HG03469 (cell line): ENCODE results near the gene FAM149B1.
"Not testable (repeated sequence)": the region's sequence is repeated elsewhere in the genome, so short reads cannot be mapped to it uniquely, and the experiment has no call there.

ENCODE experiments used
- ATAC-seq: cut with Tn5 transposase; IDR thresholded peaks from one replicate; pipeline ENCODE4 v1.9.1; 2021; ENCODE audit warnings: mild to moderate bottlenecking, moderate library complexity, moderate number of reproducible peaks; ENCODE audit not compliant: unreplicated experiment

Gene FAM149B1

DNA sequence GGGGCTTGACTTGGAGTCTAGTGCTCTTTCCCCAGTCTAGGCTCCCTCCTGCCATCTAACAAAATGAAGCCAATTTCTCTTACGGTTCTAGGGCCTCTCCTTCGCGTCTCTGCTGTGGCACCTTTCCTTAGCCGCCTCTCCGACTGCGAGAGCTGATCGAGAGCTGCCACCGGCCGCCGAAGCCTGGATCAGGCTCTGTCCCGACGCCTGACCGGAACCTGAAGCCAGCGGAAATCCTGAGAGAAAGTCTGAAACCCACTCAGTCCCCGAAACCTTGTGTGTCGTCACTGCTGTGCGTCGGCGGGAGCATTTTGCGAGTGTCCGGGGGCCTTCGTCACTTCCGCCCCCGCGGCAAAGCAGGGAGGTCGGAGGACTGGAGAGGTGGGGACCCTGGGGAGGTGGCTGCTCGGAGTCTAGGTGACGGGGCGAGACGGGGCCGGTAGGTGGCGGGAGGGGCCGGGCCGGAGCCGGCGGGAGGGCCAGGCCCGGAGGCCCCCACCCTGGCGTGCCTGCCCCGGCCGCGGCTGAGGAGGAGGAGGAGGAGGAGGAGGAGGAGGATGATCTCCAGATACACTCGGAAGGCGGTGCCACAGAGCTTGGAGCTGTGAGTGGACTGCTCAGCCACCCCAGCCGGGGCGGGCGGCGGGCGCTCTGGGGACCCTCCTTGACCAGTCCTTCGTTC, at the start of gene FAM149B1, which contains the start of gene ECD:
TSS of gene FAM149B1 (plus strand) at position 337 of the 682 bp plus-strand sequence. CDS start at position 558, 221 bp downstream.
TSS of gene ECD (minus strand) at position 226 of the 682 bp plus-strand sequence. CDS start 4,071 bp downstream, outside the sequence.
- ATAC-seq, result peak; percentile 72

DNA sequence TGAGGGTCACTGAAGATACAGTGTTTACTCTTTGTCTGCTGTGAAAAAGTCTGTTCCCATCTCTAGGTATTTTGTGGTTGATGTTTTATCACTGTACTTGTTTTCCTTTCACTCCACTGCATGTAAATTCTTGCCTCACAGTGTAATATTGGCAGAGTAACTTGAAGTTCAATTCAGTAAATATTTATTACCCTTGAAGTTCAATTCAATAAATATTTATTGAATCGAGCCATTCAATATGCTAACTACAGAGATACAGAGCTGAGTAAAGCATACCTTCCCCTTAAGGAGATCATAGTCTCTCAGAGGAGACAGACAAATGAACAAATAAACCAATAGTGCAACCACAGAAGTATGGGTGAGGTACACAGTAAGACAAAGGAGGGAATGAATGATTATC, 48.5 kb upstream of the FAM149B1 start:
- ATAC-seq, result no peak

DNA sequence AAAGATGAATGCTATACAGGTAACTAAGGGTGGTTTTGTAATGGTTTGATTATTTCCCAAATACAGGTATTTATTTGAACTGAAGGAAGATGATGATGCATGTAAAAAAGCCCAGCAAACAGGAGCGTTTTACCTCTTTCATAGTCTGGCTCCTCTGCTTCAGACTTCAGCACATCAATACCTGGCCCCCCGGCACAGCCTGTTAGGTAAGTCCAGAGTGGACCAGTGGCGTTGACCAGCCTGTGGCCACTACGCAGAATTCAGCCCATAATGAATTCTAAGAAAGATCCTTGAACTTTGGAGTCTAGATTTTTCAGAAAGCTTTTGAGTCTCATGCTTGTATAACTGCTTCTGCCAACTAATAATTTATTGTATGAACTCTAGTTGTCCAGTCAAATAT, 48.0 kb upstream of the FAM149B1 start:
- no peak for ATAC-seq

DNA sequence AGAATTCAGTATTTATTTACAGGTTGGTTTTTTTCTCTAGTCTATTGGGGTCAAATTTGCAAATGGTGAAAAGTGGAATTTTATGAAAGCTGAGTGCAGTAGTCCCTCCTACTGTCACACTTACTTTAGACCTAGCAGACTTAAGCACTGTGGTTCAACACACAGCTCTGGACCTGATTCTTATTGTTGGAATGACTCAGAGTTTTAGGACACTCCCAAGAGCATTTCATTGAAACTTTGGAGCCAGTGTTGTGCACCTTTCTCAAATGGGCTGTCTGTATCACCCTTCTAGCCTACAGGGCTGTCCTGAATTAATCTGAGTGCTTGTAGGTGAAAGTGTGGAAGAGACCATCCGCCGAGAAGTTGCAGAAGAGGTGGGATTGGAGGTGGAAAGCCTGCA, 41.6 kb upstream of the FAM149B1 start:
- ATAC-seq, result no peak

DNA sequence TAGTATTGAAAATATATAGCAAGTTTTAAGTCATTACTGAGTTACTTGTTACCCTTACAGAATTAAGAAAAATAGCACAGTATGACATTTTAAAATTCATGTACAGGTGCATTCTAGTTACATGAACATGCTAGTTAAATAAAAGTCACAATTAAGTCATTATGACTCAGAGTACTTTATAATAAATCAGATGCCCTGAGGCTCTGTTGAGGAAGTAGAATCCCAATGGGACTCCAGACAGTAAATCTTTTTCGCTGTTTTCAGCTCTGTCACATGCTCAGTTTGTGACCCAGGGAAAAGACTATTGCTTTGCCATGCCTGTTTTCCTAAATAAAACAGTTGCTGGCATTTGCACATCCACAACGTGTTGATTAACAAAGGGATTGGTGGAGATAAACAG, 36.6 kb upstream of the FAM149B1 start:
- ATAC-seq, result no peak

DNA sequence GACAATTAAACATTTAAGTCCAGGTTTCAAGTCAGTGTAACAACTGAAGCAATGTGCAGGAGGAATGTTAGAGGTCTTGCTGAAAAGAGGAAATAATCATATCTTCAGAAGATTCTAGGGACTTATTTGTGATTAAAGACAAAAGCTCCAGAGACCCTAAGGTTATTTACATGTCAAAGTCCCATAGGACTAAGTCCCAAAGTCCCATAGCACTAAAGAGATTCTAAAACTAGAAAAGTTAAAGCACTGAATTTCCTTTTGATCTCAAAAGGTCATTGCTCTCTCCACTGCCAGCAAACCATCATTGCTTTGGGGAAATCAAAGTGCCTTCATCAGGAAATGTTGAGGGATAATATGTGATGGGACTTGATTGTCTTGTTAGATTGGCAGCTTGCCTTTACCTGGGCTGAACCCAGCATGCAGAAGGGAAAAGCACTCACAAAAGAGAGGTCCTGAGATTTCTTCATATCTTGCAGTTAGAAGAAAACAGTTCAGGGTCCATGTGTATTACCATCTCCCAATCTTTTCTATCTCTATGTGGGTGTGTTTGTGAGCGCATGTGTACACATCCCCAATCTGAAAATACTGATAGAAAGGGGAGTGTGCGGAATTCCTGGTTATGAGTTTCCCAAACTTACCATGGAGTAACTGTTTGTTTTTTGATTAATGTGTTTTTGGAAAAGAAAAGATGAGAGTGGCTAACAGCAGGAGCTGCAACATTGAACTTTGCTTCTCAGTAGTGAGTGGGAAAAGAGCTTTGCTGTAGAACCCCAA, 35.8 kb upstream of the FAM149B1 start:
- no peak for ATAC-seq

DNA sequence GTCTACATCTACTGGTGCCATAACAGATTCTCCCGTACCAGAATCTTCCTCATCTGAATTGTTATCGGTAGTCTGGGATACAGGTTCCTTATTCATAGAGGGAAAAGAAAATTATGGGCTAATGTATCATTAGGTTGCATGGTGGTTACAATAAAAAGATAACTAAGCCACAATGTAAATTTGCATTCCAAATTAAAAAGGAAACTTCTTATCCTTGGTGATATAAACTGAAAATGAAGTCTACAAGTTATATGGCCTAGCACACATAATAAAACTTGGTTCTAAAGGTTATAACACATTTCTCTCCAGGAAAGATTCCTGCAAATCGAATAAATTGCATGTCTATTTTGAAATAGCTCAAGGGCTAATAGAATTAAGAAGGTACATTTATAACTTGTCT, 33.2 kb upstream of the FAM149B1 start:
- ATAC-seq, result no peak

DNA sequence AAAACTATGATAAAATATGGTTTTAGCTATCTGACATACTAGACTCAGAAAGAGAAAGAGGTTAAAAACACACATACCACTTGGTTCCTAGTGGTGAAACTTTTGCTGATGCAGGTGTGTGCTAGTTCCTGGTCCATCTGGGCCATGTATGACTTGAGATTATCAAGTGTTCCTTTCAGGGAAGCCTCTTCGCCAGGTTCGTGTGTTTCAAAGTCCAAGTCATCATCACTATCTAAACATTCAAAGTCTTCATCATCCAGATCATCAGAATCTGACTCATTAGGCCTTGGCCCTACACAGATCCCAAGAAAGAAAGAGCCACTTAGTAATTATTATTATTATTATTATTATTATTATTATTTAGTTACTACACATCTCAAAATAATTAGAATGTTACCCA, 31.3 kb upstream of the FAM149B1 start:
- no peak for ATAC-seq

DNA sequence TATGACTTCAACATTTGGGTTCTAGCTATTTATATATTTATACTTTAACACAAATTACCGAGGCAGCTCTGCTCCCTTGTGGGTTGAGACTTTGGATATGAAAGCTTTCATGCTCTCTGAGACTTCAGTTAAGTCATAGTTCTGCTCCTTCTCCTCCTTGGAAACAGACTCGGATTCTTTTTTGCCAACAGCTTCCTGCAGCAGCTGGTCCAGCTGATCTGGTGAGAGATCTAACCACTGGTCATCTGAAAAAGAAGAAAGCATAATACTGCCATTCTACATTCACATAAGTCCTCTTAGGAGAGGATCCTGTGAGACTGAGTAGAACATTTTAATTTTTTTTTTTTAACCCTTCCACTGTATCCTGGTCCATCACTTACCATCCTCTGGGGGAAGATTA, 28.7 kb upstream of the FAM149B1 start:
- no peak for ATAC-seq

DNA sequence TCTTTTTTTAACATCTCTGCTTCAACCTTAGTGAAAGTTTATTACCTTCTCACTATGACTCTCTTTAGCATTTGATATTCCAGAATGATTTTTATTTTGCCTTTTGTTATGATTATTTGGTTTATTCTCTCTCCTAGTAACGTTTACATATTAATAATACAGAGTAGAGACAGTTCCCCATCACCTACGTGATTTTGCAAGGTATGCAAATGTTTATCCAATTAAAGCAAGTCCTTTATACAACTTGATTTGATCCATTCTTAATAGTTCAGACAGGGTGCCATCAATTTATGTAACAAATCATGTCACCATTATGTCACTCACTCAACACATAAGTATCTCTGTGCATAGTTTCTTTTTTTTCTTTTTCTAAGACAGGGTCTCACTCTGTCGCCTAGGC, 26.3 kb upstream of the FAM149B1 start:
- no peak for ATAC-seq

DNA sequence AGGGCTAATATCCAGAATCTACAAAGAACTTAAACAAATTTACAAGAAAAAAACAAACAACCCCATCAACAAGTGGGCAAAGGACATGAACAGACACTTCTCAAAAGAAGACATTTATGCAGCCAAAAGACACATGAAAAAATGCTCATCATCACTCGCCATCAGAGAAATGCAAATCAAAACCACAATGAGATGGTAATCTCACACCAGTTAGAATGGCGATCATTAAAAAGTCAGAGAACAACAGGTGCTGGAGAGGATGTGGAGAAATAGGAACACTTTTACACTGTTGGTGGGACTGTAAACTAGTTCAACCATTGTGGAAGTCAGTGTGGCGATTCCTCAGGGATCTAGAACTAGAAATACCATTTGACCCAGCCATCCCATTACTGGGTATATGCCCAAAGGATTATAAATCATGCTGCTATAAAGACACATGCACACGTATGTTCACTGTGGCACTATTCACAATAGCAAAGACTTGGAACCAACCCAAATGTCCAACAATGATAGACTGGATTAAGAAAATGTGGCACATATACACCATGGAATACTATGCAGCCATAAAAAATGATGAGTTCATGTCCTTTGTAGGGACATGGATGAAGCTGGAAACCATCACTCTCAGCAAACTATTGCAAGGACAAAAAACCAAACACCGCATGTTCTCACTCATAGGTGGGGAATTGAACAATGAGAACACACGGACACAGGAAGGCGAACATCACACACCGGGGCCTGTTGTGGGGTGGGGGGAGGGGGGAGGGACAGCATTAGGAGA, 17.1 kb upstream of the FAM149B1 start:
- not testable (repeated sequence) for ATAC-seq

DNA sequence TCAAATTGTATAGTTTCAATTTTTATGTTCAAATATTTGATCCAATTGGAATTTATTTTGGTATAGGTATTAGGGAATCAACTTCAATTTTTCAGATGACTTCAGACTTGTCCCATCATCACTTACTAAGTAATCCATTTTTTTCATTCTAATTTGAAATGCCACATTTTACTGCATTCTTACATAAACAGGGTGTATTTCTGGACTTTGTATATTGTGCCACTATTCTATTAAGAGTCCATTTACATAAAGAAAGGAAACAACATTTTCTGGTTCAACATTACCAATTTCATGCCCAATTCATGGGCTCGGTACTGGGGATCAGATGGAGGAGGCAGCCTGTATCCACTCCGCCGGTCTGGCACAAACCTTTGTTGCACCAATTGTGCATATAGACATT, 15.9 kb upstream of the FAM149B1 start:
- no peak for ATAC-seq

DNA sequence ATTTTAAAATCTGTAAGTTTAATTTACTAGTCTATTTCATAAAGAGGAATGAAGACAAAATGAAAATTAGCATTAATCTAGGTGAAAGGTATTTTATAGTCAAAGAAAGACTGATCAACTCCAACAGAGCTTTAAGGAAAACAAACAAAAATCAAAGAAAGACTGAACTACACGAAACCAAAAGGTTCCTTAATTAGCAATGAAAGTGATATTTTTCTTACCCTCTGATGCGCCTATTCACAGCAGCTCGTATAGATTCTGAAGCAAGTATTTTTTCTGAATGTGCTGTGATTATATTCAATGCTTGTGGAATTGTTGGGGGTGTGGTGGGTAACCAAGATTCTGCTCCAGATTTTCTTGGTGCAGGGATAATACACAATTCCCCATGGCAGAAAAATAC, 11.9 kb upstream of the FAM149B1 start:
- no peak for ATAC-seq

DNA sequence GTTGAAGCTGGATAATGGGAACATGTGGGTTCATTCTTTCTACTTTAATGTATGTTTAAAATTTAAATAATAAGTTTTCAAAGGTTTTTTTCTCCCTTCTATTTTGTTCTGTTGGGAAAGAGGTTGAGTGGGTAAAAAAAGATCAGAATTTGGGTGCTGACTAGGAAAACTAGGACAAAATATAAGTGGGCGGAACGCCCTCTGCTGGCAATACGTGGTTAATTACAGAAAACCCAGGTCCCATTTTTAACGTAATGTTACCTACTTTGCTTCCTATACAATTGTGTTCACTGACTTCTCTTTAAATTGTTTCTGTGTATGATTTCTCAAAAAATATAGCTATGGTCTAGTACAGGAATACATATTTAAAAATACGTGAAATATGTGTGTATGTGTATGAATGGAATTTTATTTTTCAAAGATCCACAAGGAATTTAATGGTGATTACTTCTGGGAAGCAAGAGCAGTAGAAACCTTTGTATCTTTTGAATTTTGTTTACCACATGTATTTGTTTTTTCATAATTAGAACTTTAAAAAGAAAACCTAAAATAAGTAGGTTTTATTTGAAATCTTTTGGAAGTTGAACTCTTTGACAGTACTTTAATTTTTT, 8.8 kb upstream of the FAM149B1 start:
- no peak for ATAC-seq

DNA sequence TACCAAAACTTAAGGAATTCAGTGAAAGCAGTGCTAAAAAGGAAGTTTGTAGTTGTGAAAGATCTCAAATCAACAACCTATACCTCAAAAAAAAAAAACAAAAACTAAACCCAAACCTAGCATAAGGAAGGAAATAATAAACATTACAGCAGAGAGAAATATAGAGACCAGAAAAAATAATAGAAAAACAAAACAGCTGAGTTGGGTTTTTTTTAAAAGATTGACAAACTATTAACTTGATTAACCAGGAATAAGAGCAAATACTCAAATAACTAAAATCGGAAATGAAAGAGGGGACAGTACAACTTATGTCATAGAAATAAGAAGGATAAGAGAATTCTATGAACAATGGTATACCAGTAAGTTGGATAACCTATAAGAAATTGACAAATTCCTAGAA, 6.8 kb upstream of the FAM149B1 start:
- no peak for ATAC-seq

DNA sequence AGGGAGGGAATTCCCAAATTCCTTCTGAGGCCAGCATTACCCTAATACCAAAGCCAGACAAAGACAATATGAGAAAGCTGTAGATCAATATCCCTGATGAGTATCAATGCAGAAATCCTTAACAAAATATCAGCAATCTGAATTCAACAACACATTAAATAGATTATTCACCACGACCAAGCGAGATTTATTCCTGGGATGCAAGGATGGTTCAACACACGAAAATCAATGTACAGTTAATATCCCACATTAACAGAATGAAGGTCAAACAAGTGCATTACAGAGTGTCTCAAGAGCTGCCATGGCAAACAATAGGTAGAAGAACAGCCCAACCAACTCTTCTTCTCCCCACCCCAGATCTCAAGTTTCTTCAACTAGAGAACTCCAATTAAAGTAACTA, 6.3 kb upstream of the FAM149B1 start:
- ATAC-seq, result no peak

DNA sequence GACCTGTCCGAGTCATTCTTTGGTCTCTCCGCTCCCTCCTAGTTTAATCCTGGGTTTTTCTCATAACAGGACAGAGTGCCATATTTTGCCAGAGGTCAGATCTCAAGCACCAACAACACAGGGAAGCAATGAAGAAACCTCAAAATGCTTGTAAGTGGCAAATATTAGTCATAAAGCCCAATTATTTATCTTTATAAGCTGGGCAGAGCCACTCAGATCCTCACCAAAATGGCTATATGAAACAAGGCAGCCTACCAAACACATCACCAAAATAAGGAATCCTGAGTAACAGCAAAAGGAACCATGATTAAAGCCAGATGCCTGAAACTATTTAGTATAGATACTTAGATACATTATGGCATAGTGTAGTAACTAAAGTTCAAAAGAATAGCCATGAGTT, 4.8 kb upstream of the FAM149B1 start:
- no peak for ATAC-seq

DNA sequence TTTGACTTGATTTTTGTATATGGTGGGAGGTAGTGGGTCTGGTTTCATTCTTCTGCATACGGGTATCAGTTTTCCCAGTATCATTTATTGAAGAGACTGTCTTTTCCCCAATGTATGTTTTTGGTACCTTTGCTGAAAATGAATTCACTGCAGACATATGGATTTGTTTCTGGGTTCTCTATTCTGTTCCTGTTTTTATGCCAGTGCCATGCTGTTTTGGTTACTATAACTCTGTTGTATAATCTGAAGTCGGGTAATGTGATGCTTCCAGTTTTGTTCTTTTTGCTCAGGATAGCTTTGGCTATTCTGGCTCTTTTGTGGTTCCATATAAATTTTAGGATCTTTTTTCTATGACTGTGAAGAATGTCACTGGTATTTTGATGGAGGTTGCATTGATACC, 947 bp upstream of the FAM149B1 start:
- ATAC-seq, result no peak

DNA sequence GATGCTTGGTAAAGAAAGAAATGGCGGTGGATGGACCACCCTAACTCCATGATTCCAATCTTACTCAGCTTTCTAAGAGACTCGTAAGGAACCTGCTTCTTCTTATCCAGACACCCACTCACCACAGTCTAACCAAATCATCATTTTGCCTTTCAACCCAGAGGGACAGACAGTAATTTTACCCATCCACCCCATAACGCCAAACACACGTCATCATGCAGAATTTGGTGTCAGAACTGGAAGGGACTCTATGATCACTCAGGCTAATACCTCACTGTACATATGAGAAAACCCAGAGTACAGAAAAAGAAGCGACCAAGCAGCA, 499 bp upstream of the FAM149B1 start:
- ATAC-seq, result no peak

DNA sequence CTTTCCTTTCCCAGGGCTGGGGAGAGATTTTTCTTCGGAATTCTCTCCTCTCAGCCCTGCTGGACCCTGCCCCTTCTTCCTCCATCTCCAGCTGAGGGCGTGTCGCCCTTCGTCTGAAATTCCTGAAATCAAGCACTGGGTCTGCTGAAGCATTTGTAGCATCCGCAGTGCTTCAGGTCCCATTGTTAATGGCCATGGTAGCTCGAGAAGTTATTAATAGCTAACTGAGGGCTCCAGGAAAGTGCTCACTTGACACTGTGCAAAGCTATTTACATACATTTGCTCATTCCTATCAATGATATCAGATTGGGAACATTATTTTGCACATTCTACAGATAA, 515 bp downstream of the FAM149B1 start:
- ATAC-seq, result no peak

DNA sequence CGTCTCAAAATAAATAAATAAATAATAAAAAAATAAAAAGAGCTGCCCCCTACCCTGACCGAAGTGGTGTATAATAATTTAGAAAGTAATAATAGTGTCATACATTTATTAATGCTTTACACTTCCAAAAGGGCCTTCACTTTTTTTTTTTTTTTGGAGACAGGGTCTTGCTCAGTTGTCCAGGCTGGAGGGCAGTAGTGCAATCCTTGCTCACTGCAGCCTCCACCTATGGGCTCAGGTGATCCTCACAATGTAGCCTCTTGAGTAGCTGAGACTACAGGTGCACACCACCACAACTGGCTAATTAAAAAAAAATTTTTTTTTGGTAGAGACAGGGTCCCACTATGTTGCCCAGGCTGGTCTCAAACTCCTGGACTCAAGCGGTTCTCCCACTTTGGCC, 1.4 kb downstream of the FAM149B1 start:
- ATAC-seq, result no peak
